Hematopoietic multipotent progenitor cell (in vitro differentiated cells): ENCODE measurements around the gene ASPRV1. TPM values are rescaled to one million over a fixed set of nuclear protein-coding genes. Genes with fewer than 3 reads are reported as not detected.

Source experiments
- DNase-seq, 3 donors: peaks; one replicate each; pipeline ENCODE4 v3.0.0-alpha.2; 2011 to 2015; ENCODE audit warnings: low read depth in 2 of 3, low spot score in 2 of 3
- total RNA-seq: library from RNA; depleted of rRNA; stranded (reverse); fragments of >200 nt; gene quantifications from one replicate; pipeline ENCODE4 v1.2.3, GENCODE V29; 2012

Gene ASPRV1
- total RNA-seq, 1 donor = 1.1 TPM

- no peak for DNase-seq
Observed at GRCh38 chr2:69914950-69915945, 46.2 kb downstream of the ASPRV1 start, which contains the start of gene MXD1. Gene MXD1 (plus strand): TSS chr2:69915109. CDS start chr2:69915331, 222 bp downstream.

GRCh38 chr2:69914164-69914949 is 47.1 kb downstream of the ASPRV1 start:
- DNase-seq = peak; percentile 95 to 100 (median 100)

GRCh38 chr2:69911985-69912563 is 49.4 kb downstream of the ASPRV1 start:
- peak in 2 of 3 donors; percentile 65 to 79 for DNase-seq

Other genes starting within 250 kb of the ASPRV1 start
- 26.1 TPM for gene ANXA4, start 219.5 kb downstream of the ASPRV1 start, total RNA-seq
- 12.1 TPM for gene GMCL1, start 132.0 kb downstream of the ASPRV1 start, total RNA-seq
- gene SNRNP27, start 67.7 kb downstream of the ASPRV1 start, total RNA-seq = 6.2 TPM
- 19.4 TPM for gene MXD1, start 46.5 kb downstream of the ASPRV1 start, total RNA-seq
- gene PCBP1, start 125.8 kb upstream of the ASPRV1 start, total RNA-seq = 156 TPM
- 22.6 TPM for gene C2orf42, start 229.4 kb upstream of the ASPRV1 start, total RNA-seq